HepG2 (cell line): ENCODE results near the gene SEC14L2. TPM values are rescaled to one million over a fixed set of nuclear protein-coding genes. Genes with fewer than 3 reads are reported as not detected.

ENCODE experiments used
- ARNT ChIP-seq: fragments of 450-650 bp; IDR thresholded peaks from 2 replicates; pipeline ENCODE4 v1.6.1; 2017
- EP300 ChIP-seq, 3 experiments: sonication (generic) in 1 of 3; formaldehyde crosslinking in 1 of 3; IDR thresholded peaks; 2 replicates each; pipeline versions ENCODE4 v1.5.1 to v1.6.1; 2011 to 2020; ENCODE audit warnings: low read depth in 2 of 3, low read length in 2 of 3, borderline replicate concordance in 1 of 3, improper control_type of control experiment in 1 of 3, mild to moderate bottlenecking in 1 of 3, missing genetic modification reagents in 1 of 3, moderate library complexity in 1 of 3
- FOXP1 ChIP-seq, 2 experiments: fragments of 450-650 bp in 1 of 2; IDR thresholded peaks; 2 replicates each; pipeline ENCODE4 v1.6.1; 2017 to 2018; ENCODE audit warnings: antibody characterized with exemption in 1 of 2
- HNF4A ChIP-seq: sonication (generic); formaldehyde crosslinking; IDR thresholded peaks from 2 replicates; pipeline ENCODE4 v1.4.0; 2020; ENCODE audit warnings: missing genetic modification reagents
- NR2C2 ChIP-seq: sonication (generic); formaldehyde crosslinking; IDR thresholded peaks from 2 replicates; pipeline ENCODE4 v1.4.0; 2020; ENCODE audit warnings: missing genetic modification reagents, mild to moderate bottlenecking, moderate library complexity, borderline replicate concordance
- RARA ChIP-seq: IDR thresholded peaks from 2 replicates; pipeline ENCODE4 v1.6.1; 2016; ENCODE audit warnings: missing genetic modification reagents, missing compliant biosample characterization
- RXRB ChIP-seq: IDR thresholded peaks from 2 replicates; pipeline ENCODE4 v1.6.1; 2016; ENCODE audit warnings: borderline replicate concordance, missing genetic modification reagents, missing compliant biosample characterization
- TEAD3 ChIP-seq: optimal IDR thresholded peaks from 2 replicates; pipeline ENCODE3; 2016; ENCODE audit warnings: borderline replicate concordance
- ZBTB7B ChIP-seq: sonication (generic); formaldehyde crosslinking; IDR thresholded peaks from 2 replicates; pipeline ENCODE4 v1.4.0; 2020; ENCODE audit warnings: missing genetic modification reagents
- ZNF121 ChIP-seq: sonication (generic); formaldehyde crosslinking; IDR thresholded peaks from 2 replicates; pipeline ENCODE4 v1.5.0; 2020; ENCODE audit warnings: mild to moderate bottlenecking, missing genetic modification reagents
- ZNF567 ChIP-seq: sonication (generic); formaldehyde crosslinking; IDR thresholded peaks from 2 replicates; pipeline ENCODE4 v1.8.1; 2023; ENCODE audit warnings: mild to moderate bottlenecking, missing genetic modification reagents, borderline replicate concordance
- ZNF614 ChIP-seq: IDR thresholded peaks from 2 replicates; pipeline ENCODE4 v1.6.1; 2018; ENCODE audit warnings: missing biosample characterization, missing genetic modification reagents, inconsistent platforms, borderline replicate concordance
- ZNF75D ChIP-seq: sonication (generic); formaldehyde crosslinking; IDR thresholded peaks from 2 replicates; pipeline ENCODE4 v1.8.1; 2023; ENCODE audit warnings: missing genetic modification reagents, mild to moderate bottlenecking, borderline replicate concordance
- ZNF878 ChIP-seq: sonication (generic); formaldehyde crosslinking; IDR thresholded peaks from 2 replicates; pipeline ENCODE4 v1.8.1; 2023; ENCODE audit warnings: mild to moderate bottlenecking, missing genetic modification reagents, moderate library complexity
- polyA plus RNA-seq, 8 experiments: library from polyadenylated mRNA; depleted of rRNA in 3 of 8; stranded (reverse) in 7 of 8; unstranded in 1 of 8; fragments of >200 nt; fragmentation: Illumina TruSeq in 4 of 8; extraction: Trizol in 4 of 8; gene quantifications; 2 replicates each; pipeline versions ENCODE4 v1.2.1 to v1.2.3, GENCODE V29; 2011 to 2016; ENCODE audit warnings: low read depth in 4 of 8, missing spikeins in 1 of 8, mixed read lengths in 1 of 8; ENCODE audit not compliant: insufficient read depth in 1 of 8
- total RNA-seq, 5 experiments: library from RNA; depleted of rRNA; stranded (reverse); fragments of >200 nt; fragmentation: Illumina TruSeq; extraction: Trizol; gene quantifications; 2 replicates each; pipeline ENCODE4 v1.2.3, GENCODE V29; 2016; ENCODE audit warnings: low read depth in 1 of 5
- TF ChIP-seq, protein P1 (sequence below): IDR thresholded peaks from 2 replicates; pipeline ENCODE4 v1.6.1; 2018; ENCODE audit warnings: missing genetic modification reagents, mild to moderate bottlenecking, missing compliant biosample characterization
- TF ChIP-seq, protein P2 (sequence below): sonication (generic); formaldehyde crosslinking; IDR thresholded peaks from 2 replicates; pipeline ENCODE4 v1.5.0; 2020; ENCODE audit warnings: mild to moderate bottlenecking, missing genetic modification reagents
- TF ChIP-seq, protein P3 (sequence below): sonication (generic); formaldehyde crosslinking; IDR thresholded peaks from 2 replicates; pipeline ENCODE4 v1.4.0; 2020; ENCODE audit warnings: missing genetic modification reagents; ENCODE audit errors: not compliant biosample characterization
- TF ChIP-seq, protein P4 (sequence below): sonication (generic); formaldehyde crosslinking; IDR thresholded peaks from 2 replicates; pipeline ENCODE4 v1.4.0; 2020; ENCODE audit warnings: mild to moderate bottlenecking, missing genetic modification reagents

The SEC14L2 gene
- total and polyA plus RNA-seq, 2 of the 13 experiments (the other 11 are each of a cell fraction or from before 2014, with no cell fraction given) = 4.1 to 5.1 TPM

DNA sequence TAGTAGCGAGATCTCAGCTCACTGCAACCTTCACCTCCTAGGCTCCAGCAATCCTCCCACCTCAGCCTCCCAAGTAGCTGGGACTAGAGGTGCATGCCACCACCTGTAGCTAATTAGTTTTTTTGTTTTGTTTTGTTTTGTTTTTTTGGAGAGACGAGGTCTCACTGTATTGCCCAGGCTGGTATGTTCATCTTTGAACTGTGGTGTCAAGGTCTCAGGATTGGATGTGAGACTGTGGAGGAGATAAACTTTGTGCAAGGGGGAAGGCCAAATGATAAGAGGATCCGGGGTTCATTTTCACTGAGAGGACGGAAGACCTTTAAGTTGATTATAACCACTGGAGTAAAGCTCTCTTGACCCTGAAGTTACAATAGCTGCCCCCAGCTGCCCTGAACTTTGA lies 8.9 kb downstream of the SEC14L2 start (continued):
- TF ChIP-seq, protein P1, sequence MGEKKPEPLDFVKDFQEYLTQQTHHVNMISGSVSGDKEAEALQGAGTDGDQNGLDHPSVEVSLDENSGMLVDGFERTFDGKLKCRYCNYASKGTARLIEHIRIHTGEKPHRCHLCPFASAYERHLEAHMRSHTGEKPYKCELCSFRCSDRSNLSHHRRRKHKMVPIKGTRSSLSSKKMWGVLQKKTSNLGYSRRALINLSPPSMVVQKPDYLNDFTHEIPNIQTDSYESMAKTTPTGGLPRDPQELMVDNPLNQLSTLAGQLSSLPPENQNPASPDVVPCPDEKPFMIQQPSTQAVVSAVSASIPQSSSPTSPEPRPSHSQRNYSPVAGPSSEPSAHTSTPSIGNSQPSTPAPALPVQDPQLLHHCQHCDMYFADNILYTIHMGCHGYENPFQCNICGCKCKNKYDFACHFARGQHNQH (CRISPR knock-in tag) = no peak
- no peak for TF ChIP-seq ARNT
- 0 out of 2 replicates have a peak, but pooled peaks have one; percentile 18 for TF ChIP-seq RARA (CRISPR knock-in tag)
- TF ChIP-seq, protein P2, sequence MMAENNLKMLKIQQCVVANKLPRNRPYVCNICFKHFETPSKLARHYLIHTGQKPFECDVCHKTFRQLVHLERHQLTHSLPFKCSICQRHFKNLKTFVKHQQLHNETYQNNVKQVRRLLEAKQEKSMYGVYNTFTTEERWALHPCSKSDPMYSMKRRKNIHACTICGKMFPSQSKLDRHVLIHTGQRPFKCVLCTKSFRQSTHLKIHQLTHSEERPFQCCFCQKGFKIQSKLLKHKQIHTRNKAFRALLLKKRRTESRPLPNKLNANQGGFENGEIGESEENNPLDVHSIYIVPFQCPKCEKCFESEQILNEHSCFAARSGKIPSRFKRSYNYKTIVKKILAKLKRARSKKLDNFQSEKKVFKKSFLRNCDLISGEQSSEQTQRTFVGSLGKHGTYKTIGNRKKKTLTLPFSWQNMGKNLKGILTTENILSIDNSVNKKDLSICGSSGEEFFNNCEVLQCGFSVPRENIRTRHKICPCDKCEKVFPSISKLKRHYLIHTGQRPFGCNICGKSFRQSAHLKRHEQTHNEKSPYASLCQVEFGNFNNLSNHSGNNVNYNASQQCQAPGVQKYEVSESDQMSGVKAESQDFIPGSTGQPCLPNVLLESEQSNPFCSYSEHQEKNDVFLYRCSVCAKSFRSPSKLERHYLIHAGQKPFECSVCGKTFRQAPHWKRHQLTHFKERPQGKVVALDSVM (CRISPR knock-in tag) = peak; percentile 58; the same call in 1 of the 2 replicates
- TF ChIP-seq, protein P3, sequence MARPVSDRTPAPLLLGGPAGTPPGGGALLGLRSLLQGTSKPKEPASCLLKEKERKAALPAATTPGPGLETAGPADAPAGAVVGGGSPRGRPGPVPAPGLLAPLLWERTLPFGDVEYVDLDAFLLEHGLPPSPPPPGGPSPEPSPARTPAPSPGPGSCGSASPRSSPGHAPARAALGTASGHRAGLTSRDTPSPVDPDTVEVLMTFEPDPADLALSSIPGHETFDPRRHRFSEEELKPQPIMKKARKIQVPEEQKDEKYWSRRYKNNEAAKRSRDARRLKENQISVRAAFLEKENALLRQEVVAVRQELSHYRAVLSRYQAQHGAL (CRISPR knock-in tag) = no peak
- TF ChIP-seq ZBTB7B (CRISPR knock-in tag) = no peak
- TF ChIP-seq ZNF75D (CRISPR knock-in tag) = no peak
- TF ChIP-seq ZNF121 (CRISPR knock-in tag) = peak; percentile 92
- no peak for TF ChIP-seq ZNF614 (CRISPR knock-in tag)
- TF ChIP-seq EP300 (IDR thresholded peaks at IDR 0.05; ENCODE audit: low read depth in 2 of 2, low read length in 2 of 2) = 0 out of 4 replicates have a peak, but pooled peaks of 1 of the 2 experiments have one; percentile 6
- TF ChIP-seq EP300 (CRISPR knock-in tag; IDR thresholded peaks at IDR 0.05; ENCODE audit: borderline replicate concordance) = no peak
- no peak for TF ChIP-seq FOXP1 (IDR thresholded peaks at IDR 0.05)
- TF ChIP-seq FOXP1 (CRISPR knock-in tag; IDR thresholded peaks at IDR 0.05) = 0 out of 2 replicates have a peak, but pooled peaks have one; percentile 32
- peak; percentile 52 for TF ChIP-seq TEAD3 (CRISPR knock-in tag)
- no peak for TF ChIP-seq ZNF567 (CRISPR knock-in tag)
- TF ChIP-seq, protein P4, sequence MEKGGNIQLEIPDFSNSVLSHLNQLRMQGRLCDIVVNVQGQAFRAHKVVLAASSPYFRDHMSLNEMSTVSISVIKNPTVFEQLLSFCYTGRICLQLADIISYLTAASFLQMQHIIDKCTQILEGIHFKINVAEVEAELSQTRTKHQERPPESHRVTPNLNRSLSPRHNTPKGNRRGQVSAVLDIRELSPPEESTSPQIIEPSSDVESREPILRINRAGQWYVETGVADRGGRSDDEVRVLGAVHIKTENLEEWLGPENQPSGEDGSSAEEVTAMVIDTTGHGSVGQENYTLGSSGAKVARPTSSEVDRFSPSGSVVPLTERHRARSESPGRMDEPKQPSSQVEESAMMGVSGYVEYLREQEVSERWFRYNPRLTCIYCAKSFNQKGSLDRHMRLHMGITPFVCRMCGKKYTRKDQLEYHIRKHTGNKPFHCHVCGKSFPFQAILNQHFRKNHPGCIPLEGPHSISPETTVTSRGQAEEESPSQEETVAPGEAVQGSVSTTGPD (CRISPR knock-in tag) = no peak
- TF ChIP-seq ZNF878 (CRISPR knock-in tag) = no peak
- TF ChIP-seq HNF4A = peak; percentile 79
- TF ChIP-seq RXRB (CRISPR knock-in tag) = peak; percentile 10; the same call in 1 of the 2 replicates
- no peak for TF ChIP-seq NR2C2 (CRISPR knock-in tag)
